GM21825 (cell line): ENCODE measurements around the gene HSF4.

Source experiments
- ATAC-seq: cut with Tn5 transposase; IDR thresholded peaks from one replicate; pipeline ENCODE4 v1.9.1; 2021; ENCODE audit warnings: mild to moderate bottlenecking, moderate library complexity; ENCODE audit not compliant: unreplicated experiment

The HSF4 gene

GRCh38 chr16:67166110-67166547 lies 1.6 kb downstream of the HSF4 start:
- no peak for ATAC-seq

- no peak for ATAC-seq
Observed at GRCh38 chr16:67166598-67167168, 2.1 kb downstream of the HSF4 start.

- no peak for ATAC-seq
Observed at GRCh38 chr16:67167588-67167987, 3.0 kb downstream of the HSF4 start.

DNA sequence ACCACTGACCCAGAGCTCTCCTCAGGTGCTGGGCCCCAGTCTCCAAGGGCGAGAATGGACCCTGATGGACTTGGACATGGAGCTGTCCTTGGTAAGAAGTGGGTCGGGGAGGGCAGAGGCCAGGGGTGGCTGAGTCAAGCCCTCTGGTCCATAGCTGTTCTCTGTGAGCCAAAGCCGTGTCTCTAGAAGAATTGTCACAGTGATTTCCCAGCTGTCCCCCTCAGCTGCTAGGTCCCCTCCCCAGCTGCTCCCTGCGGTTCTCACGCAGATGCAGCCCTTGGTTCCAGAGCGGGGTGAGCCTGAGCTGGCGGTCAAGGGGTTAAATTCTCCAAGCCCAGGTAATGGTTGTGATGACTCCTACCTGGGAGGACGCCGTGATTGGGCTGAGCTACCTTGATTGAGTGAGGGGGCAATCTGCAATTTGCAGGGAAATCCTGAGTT lies 4.5 kb downstream of the HSF4 start:
- no peak for ATAC-seq

GRCh38 chr16:67169642-67170167 lies 5.2 kb downstream of the HSF4 start:
- ATAC-seq = no peak

- ATAC-seq = peak; percentile 51
Observed at GRCh38 chr16:67170168-67170948, 5.8 kb downstream of the HSF4 start, which contains the start of gene NOL3. TSS of gene NOL3 (plus strand) at chr16:67170538.

GRCh38 chr16:67170949-67171649 lies 6.6 kb downstream of the HSF4 start:
- peak; percentile 4 for ATAC-seq

- ATAC-seq = no peak
Observed at GRCh38 chr16:67173323-67173722, 8.8 kb downstream of the HSF4 start.

DNA sequence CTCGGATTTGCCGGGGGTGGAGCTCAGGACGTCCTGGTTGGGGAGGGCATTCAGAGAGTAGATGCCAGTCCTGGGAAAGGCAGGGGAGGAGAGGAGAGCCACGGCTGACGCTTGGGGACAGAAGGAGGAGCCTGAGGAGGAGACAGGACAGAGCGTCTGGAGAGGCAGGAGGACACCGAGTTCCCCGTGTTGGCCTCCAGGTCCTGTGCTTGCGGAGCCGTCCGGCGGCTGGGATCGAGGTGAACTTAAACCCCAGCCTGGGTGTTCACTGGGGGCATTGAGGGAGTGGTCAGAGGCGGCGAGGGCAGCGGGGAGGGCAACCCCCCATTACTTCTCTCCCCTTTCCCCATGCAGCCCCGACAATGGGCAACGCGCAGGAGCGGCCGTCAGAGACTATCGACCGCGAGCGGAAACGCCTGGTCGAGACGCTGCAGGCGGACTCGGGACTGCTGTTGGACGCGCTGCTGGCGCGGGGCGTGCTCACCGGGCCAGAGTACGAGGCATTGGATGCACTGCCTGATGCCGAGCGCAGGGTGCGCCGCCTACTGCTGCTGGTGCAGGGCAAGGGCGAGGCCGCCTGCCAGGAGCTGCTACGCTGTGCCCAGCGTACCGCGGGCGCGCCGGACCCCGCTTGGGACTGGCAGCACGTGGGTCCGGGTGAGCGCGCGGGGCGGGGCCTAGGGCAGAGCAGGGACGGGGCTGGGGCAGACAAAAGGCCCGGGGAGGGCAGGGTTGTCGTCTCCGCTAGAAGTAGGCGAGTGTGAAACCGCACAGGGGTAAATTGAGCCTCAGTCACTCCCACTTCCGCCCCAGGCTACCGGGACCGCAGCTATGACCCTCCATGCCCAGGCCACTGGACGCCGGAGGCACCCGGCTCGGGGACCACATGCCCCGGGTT lies 9.5 kb downstream of the HSF4 start:
- ATAC-seq = peak; percentile 37

DNA sequence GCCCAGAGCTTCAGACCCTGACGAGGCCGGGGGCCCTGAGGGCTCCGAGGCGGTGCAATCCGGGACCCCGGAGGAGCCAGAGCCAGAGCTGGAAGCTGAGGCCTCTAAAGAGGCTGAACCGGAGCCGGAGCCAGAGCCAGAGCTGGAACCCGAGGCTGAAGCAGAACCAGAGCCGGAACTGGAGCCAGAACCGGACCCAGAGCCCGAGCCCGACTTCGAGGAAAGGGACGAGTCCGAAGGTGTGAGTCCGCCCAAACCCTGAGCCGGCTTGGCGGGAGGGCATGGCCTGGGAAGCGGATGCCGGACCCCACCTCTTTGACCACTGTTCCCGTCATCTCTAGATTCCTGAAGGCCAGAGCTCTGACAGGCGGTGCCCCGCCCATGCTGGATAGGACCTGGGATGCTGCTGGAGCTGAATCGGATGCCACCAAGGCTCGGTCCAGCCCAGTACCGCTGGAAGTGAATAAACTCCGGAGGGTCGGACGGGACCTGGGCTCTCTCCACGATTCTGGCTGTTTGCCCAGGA lies 10.2 kb downstream of the HSF4 start:
- ATAC-seq = no peak

GRCh38 chr16:67176662-67177061 lies 12.1 kb downstream of the HSF4 start:
- no peak for ATAC-seq

DNA sequence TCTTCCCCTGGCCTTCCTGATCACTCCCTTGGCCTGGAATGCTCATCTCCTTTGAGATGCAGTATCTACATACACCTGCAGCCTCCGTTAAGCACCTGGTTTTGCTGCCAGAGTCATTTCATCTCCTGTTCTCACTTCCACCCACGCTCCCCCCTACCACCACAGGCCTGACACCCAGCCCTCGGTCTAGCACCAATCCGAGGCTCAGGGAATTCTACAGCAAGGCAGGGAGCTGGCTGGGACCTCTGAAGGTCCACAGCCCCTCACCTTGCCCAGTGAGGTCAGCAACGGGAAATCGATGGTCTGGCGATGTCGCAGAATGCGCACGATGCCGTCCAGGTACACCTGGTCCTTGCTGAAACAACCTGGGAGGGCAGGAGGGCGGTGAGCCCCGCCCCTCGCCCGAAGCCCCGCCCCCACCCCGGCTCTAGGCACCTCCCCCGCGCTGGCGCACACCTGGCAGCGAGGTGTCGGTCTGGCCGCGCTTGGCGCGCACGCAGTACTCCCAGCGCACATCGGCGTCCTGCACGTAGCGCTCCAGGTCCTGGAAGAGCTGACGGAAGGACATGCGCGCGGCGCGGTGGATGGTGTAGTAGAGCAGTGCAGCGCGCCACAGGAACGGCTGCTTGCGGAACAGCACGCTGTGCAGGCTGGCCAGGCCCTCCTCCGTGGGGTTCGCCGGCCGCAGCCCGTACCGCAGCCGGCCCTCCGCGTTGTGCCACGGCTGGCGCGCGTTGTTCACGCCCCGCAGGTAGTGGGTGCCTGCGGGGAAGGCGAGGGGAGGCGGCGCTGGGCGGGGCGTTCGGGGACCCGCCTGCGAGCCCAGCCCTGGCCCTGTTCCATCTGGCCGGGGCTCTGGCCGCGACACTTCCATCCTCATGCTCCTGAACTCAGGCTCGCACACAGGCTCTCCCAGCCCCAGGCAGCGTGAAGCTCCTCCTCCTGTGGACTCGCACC lies 13.5 kb downstream of the HSF4 start:
- no peak for ATAC-seq

DNA sequence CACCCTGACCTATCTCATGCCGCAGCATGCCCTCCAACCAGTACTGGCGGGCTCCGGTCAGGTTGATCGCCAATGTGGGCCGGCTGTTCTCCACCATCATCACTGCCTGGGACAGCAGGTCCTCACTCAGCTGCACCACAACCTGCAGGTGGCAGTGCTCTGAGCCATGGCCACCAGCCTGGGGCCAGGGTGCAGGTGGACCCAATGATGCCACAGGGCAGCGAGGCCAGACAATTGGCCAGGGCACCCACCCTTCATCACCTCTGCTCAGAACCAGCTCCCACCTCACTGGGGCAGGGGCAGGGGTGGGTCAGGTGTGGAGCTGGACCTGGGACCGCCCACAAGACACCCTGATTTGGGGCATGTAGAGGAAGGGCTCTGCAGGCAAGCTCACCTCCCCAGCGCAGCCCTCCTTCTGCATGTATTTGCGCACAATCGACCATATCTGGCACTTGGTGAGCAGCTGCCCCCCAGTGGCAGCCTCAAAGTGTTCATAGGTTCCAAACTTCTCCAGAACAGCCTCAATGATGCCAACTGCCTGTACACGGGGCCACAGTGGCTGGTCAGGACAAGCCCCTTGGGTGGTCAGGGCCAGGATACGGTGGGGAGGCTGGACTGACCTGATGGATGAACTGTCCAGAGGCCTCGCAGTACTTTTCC lies 15.0 kb downstream of the HSF4 start:
- ATAC-seq = no peak

DNA sequence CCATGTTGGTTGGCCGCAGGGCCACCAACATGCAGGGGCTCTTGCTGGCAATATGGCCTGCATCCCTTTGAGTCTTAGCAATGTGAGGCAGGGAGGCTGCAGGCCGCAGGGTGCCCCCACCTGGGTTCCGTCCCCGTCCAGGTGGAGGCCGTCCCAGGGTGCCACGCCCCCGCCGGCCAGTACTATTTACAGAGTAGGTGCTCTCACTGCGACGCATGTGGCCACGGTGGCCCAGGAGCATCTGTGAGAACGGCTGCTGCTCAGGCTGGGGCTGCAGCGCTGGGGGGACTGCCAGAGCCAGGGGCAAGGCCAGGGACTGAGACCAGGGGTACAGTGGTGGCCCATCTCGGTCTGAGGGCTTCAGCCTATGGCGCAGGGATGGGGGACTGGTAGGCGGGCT lies 15.6 kb downstream of the HSF4 start:
- no peak for ATAC-seq

GRCh38 chr16:67181346-67181745 lies 16.8 kb downstream of the HSF4 start:
- no peak for ATAC-seq

DNA sequence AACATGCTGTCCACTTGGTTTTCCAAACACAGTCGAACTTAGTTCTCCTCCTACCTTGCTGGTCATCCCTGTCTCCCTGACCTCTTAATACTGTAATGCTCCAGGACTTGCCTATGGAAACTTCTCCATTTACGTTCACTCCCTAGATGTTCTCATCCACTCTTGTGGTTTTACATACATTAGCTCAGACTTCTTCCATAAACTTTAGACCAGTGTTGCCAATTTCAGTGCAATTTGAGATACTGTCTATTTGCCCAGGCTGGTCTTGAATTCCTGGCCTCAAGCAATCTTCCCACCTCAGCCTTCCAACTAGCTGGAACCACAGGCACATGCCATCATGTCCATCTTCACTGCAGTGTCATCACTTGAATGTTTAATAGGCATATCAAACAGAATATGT lies 17.7 kb downstream of the HSF4 start:
- no peak for ATAC-seq

DNA sequence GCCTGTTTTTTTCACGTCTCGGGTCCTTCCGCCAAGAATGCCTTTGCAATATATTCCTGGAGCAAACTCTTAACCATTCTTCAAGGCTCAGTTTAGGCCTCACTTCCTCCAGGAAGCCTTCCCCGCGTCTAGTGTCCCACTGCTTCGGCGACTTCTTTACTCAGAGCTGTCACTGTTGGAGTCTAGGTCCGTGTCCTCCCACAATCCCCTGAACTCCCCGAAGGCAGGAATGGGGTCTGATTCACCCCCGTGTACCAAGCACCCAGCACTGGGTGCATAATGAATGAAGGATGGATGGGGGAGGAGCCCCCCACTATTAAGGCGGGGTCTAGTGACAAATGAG lies 18.7 kb downstream of the HSF4 start:
- ATAC-seq = no peak

- ATAC-seq = peak; percentile 86
Observed at GRCh38 chr16:67183627-67184452, 19.3 kb downstream of the HSF4 start, which contains the start of gene MATCAP1. TSS of gene MATCAP1 (minus strand) at chr16:67183963. CDS start at chr16:67180610, 3,353 bp downstream.
